GM10847 (cell line): Measurements from ENCODE around the gene OTOS.

Experiments used
- POLR2A ChIP-seq: IDR thresholded peaks from 2 replicates; pipeline ENCODE4 v1.6.1; 2011; ENCODE audit not compliant: insufficient read length; ENCODE audit errors: extremely low read depth

OTOS gene

GRCh38 chr2:240161087-240161750 lies 20.8 kb upstream of the OTOS start:
- TF ChIP-seq POLR2A = no peak

- no peak for TF ChIP-seq POLR2A
Observed at GRCh38 chr2:240160291-240161086, 20.0 kb upstream of the OTOS start.

- no peak for TF ChIP-seq POLR2A
Observed at GRCh38 chr2:240159251-240159839, 18.9 kb upstream of the OTOS start.

- no peak for TF ChIP-seq POLR2A
Observed at GRCh38 chr2:240157147-240157470, 16.7 kb upstream of the OTOS start.

- TF ChIP-seq POLR2A = no peak
Observed at GRCh38 chr2:240156435-240157146, 16.1 kb upstream of the OTOS start.

- no peak for TF ChIP-seq POLR2A
Observed at GRCh38 chr2:240155745-240156390, 15.4 kb upstream of the OTOS start.

GRCh38 chr2:240155048-240155744 lies 14.7 kb upstream of the OTOS start:
- no peak for TF ChIP-seq POLR2A

- TF ChIP-seq POLR2A = no peak
Observed at GRCh38 chr2:240154606-240155005, 14.1 kb upstream of the OTOS start.

GRCh38 chr2:240153418-240153817 lies 13.0 kb upstream of the OTOS start:
- TF ChIP-seq POLR2A = no peak

- no peak for TF ChIP-seq POLR2A
Observed at GRCh38 chr2:240151477-240152031, 11.1 kb upstream of the OTOS start.

- TF ChIP-seq POLR2A = no peak
Observed at GRCh38 chr2:240149943-240150784, 9.7 kb upstream of the OTOS start.

GRCh38 chr2:240147911-240148587 lies 7.6 kb upstream of the OTOS start:
- TF ChIP-seq POLR2A = no peak

- no peak for TF ChIP-seq POLR2A
Observed at GRCh38 chr2:240147382-240147781, 6.9 kb upstream of the OTOS start.
